ENCODE measurements around the gene METAP1D. TPM values are rescaled to one million over a fixed set of nuclear protein-coding genes. Genes with fewer than 3 reads are reported as not detected.

Gene METAP1D
- total RNA-seq, 1 experiment from 2014 or later: 5.2 TPM

DNA sequence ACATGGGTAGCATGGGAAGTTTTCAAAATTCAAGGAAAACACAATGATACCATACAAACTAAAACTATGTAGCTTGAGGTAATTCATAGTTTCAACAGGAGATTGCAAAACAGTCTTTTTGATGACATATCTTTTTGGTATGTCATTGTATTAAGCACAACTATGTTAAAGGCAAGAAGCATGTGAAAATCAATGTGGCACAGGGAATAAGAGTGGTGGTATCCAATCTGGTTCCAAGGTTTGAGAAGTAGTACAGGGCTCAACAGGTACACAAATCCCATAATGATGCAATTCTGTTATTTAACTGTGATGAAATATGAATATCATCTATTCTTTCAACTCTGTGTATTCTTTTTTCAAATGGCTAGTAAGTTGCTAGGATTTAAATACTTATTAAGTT lies 119.3 kb downstream of the METAP1D start:
- Histone ChIP-seq H2AFZ (ENCODE audit: low read length) (no peak overlapping the region), H3K27me3 (ENCODE audit: insufficient read depth, low read length) (no peaks in the 10 kb centered on the region), H4K91ac (ENCODE audit: insufficient read length, low read depth, low read length) (no peak overlapping the region), H2BK12ac (ENCODE audit: insufficient read length, low read depth, low read length) (no peak overlapping the region), H2AK5ac (ENCODE audit: insufficient read length, low read length) (no peak overlapping the region), H4K5ac (ENCODE audit: insufficient read length, low read depth, low read length) (no peak overlapping the region), H3K9me3 (ENCODE audit: control insufficient read depth, low read depth, low read length) (no peaks in the 10 kb centered on the region), H3K23ac (ENCODE audit: insufficient read length, low read depth, low read length) (no peak overlapping the region), H3K14ac (ENCODE audit: insufficient read depth, low read length) (no peak overlapping the region), H3K18ac (ENCODE audit: insufficient read length, low read depth, low read length) (no peak overlapping the region), H3K27ac (ENCODE audit: insufficient read length, low read depth, low read length) (no peak overlapping the region), H4K8ac (replicated peaks; ENCODE audit: insufficient read length, low read depth, low read length) (no peak overlapping the region), H2BK20ac (ENCODE audit: low read depth, low read length, poor library complexity, severe bottlenecking) (no peak overlapping the region), H3K4me2 (ENCODE audit: insufficient read depth, insufficient read length, low read length) (no peak overlapping the region), H3K56ac (ENCODE audit: insufficient read length, low read depth, low read length) (no peak overlapping the region), H3K9ac (ENCODE audit: extremely low read depth, insufficient read length, low read length) (no peak overlapping the region), H3K4me1 (ENCODE audit: insufficient read depth, low read length) (no peaks in the 10 kb centered on the region), H3K4ac (ENCODE audit: low read depth, low read length) (no peak overlapping the region), H4K20me1 (ENCODE audit: control insufficient read depth, insufficient read depth, insufficient read length) (no peaks in the 10 kb centered on the region), H2BK120ac (ENCODE audit: low read depth, low read length, poor library complexity, severe bottlenecking) (no peak overlapping the region), H3T11ph (ENCODE audit: low read length) (no peak overlapping the region), H3K79me2 (ENCODE audit: insufficient read depth, low read length) (no peaks in the 10 kb centered on the region), H2BK15ac (ENCODE audit: low read depth, low read length) (no peak overlapping the region), H3K79me1 (ENCODE audit: insufficient read depth, low read depth, low read length, poor library complexity, severe bottlenecking) (no peaks in the 10 kb centered on the region), H2BK5ac (ENCODE audit: insufficient read length, low read length) (no peak overlapping the region), H3K23me2 (ENCODE audit: insufficient read length, low read depth, low read length, poor library complexity, severe bottlenecking) (no peaks in the 10 kb centered on the region)
- TF ChIP-seq, protein P1, sequence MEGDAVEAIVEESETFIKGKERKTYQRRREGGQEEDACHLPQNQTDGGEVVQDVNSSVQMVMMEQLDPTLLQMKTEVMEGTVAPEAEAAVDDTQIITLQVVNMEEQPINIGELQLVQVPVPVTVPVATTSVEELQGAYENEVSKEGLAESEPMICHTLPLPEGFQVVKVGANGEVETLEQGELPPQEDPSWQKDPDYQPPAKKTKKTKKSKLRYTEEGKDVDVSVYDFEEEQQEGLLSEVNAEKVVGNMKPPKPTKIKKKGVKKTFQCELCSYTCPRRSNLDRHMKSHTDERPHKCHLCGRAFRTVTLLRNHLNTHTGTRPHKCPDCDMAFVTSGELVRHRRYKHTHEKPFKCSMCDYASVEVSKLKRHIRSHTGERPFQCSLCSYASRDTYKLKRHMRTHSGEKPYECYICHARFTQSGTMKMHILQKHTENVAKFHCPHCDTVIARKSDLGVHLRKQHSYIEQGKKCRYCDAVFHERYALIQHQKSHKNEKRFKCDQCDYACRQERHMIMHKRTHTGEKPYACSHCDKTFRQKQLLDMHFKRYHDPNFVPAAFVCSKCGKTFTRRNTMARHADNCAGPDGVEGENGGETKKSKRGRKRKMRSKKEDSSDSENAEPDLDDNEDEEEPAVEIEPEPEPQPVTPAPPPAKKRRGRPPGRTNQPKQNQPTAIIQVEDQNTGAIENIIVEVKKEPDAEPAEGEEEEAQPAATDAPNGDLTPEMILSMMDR (conservative IDR thresholded peaks at IDR 0.05): no peak
- Mint-ChIP-seq H3K4me3 (no peak overlapping the region), H3K9me3 (0 out of 5 replicates have a peak, but pooled peaks cover 0 to under 1% of the 10 kb centered on the region in 2 experiments), H3K27me3 (ENCODE audit: low read depth) (peaks cover 9% of the 10 kb centered on the region), H3K36me3 (ENCODE audit: insufficient read depth in 1 of 3, low read depth in 3 of 3) (no peaks in the 10 kb centered on the region), H3K4me1 (no peaks in the 10 kb centered on the region), H3K27ac (no peak overlapping the region)
- DNase-seq: no peak
